Liver (tissue), 3 donors: Measurements from ENCODE around the gene KIF9.

ENCODE experiments used
- GABPA ChIP-seq, 2 donors: IDR thresholded peaks in 1 of 2; conservative IDR thresholded peaks in 1 of 2; 2 replicates each; pipeline ENCODE4 v1.6.1; 2016; ENCODE audit warnings: antibody characterized with exemption in 2 of 2, mild to moderate bottlenecking in 1 of 2, moderate library complexity in 1 of 2
- SP1 ChIP-seq: IDR thresholded peaks from 2 replicates; pipeline ENCODE4 v1.6.1; 2018; ENCODE audit warnings: antibody characterized with exemption, mild to moderate bottlenecking
- TAF1 ChIP-seq: conservative IDR thresholded peaks from 2 replicates; pipeline ENCODE4 v1.6.1; 2016; ENCODE audit warnings: antibody characterized with exemption, mild to moderate bottlenecking
- YY1 ChIP-seq: IDR thresholded peaks from 2 replicates; pipeline ENCODE4 v1.6.1; 2016; ENCODE audit warnings: antibody characterized with exemption, mild to moderate bottlenecking
- TF ChIP-seq, protein P1 (sequence below): fragments of 150-350 bp; IDR thresholded peaks from 2 replicates; pipeline ENCODE4 v1.5.1; 2017; ENCODE audit warnings: improper control_type of control experiment, low read depth, low read length; ENCODE audit not compliant: missing input control
- TF ChIP-seq, protein P2 (sequence below): IDR thresholded peaks from 2 replicates; pipeline ENCODE4 v1.6.1; 2016; ENCODE audit warnings: antibody characterized with exemption
- TF ChIP-seq, protein P3 (sequence below): IDR thresholded peaks from 2 replicates; pipeline ENCODE4 v1.6.1; 2016; ENCODE audit warnings: antibody characterized with exemption, mild to moderate bottlenecking
- TF ChIP-seq, protein P4 (sequence below): IDR thresholded peaks from 2 replicates; pipeline ENCODE4 v1.6.1; 2016; ENCODE audit warnings: antibody characterized with exemption
- donor health status: healthy.
- donor health status: healthy.

DNA sequence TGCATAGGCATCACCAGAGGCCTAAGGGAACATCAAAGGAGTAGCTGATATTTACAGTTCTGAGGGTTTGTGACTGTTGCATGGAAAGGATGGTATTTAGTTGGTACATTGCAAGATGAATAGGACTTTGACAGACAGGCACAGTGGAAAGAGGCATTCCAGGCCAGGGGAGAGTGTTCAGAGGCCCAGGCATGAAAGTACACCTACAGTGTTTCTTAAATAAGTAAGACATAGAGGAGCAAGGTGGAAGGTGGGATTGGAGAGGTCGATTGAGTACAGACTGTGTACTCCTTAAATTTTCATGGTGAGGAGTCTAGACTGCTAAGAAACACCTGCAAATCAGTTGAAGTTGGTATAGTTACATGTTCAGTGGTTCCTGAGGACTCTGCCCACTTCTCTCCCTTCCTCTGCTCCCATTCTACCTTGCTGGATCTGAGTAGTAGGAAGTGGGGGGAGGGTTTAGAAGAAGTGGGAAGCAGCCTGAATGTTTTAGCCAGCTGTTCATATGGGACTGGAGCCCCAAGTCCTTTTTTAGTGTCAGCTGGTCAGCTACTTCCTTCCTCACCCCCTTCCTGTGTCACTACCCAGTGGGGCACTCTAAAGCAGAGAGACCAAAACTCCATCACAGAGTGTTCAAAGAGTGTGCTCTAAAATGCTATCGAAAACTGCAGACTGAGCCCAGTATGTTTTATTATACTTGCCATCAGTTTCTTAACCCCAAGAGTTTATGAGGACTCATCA, 14.1 kb upstream of the KIF9 start:
- TF ChIP-seq YY1 (no peak), SP1 (no peak), GABPA (IDR thresholded peaks at IDR 0.05 in 1 of 2, conservative IDR thresholded peaks at IDR 0.05 in 1 of 2) (no peak), TAF1 (no peak)
- TF ChIP-seq, protein P1, sequence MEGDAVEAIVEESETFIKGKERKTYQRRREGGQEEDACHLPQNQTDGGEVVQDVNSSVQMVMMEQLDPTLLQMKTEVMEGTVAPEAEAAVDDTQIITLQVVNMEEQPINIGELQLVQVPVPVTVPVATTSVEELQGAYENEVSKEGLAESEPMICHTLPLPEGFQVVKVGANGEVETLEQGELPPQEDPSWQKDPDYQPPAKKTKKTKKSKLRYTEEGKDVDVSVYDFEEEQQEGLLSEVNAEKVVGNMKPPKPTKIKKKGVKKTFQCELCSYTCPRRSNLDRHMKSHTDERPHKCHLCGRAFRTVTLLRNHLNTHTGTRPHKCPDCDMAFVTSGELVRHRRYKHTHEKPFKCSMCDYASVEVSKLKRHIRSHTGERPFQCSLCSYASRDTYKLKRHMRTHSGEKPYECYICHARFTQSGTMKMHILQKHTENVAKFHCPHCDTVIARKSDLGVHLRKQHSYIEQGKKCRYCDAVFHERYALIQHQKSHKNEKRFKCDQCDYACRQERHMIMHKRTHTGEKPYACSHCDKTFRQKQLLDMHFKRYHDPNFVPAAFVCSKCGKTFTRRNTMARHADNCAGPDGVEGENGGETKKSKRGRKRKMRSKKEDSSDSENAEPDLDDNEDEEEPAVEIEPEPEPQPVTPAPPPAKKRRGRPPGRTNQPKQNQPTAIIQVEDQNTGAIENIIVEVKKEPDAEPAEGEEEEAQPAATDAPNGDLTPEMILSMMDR = no peak
- TF ChIP-seq, protein P2, sequence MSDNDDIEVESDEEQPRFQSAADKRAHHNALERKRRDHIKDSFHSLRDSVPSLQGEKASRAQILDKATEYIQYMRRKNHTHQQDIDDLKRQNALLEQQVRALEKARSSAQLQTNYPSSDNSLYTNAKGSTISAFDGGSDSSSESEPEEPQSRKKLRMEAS = no peak
- TF ChIP-seq, protein P3, sequence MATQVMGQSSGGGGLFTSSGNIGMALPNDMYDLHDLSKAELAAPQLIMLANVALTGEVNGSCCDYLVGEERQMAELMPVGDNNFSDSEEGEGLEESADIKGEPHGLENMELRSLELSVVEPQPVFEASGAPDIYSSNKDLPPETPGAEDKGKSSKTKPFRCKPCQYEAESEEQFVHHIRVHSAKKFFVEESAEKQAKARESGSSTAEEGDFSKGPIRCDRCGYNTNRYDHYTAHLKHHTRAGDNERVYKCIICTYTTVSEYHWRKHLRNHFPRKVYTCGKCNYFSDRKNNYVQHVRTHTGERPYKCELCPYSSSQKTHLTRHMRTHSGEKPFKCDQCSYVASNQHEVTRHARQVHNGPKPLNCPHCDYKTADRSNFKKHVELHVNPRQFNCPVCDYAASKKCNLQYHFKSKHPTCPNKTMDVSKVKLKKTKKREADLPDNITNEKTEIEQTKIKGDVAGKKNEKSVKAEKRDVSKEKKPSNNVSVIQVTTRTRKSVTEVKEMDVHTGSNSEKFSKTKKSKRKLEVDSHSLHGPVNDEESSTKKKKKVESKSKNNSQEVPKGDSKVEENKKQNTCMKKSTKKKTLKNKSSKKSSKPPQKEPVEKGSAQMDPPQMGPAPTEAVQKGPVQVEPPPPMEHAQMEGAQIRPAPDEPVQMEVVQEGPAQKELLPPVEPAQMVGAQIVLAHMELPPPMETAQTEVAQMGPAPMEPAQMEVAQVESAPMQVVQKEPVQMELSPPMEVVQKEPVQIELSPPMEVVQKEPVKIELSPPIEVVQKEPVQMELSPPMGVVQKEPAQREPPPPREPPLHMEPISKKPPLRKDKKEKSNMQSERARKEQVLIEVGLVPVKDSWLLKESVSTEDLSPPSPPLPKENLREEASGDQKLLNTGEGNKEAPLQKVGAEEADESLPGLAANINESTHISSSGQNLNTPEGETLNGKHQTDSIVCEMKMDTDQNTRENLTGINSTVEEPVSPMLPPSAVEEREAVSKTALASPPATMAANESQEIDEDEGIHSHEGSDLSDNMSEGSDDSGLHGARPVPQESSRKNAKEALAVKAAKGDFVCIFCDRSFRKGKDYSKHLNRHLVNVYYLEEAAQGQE = no peak
- TF ChIP-seq, protein P4, sequence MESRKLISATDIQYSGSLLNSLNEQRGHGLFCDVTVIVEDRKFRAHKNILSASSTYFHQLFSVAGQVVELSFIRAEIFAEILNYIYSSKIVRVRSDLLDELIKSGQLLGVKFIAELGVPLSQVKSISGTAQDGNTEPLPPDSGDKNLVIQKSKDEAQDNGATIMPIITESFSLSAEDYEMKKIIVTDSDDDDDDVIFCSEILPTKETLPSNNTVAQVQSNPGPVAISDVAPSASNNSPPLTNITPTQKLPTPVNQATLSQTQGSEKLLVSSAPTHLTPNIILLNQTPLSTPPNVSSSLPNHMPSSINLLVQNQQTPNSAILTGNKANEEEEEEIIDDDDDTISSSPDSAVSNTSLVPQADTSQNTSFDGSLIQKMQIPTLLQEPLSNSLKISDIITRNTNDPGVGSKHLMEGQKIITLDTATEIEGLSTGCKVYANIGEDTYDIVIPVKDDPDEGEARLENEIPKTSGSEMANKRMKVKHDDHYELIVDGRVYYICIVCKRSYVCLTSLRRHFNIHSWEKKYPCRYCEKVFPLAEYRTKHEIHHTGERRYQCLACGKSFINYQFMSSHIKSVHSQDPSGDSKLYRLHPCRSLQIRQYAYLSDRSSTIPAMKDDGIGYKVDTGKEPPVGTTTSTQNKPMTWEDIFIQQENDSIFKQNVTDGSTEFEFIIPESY = no peak
